Kidney (tissue), 14 donors: ENCODE data around the gene MYLK. TPM values are rescaled to one million over a fixed set of nuclear protein-coding genes. Genes with fewer than 3 reads are reported as not detected.
A peak's percentile ranks its signal among the peaks of the same experiment; 100 is the strongest.

Experiments used
- DNase-seq, 5 donors: peaks; one replicate each; pipeline ENCODE4 v3.0.0-alpha.2; 2013 to 2020
- FAIRE-seq: peaks from 2 replicates; lab custom pipeline; 2012; peaks lifted over from hg19 to GRCh38; lab: Jason Lieb, UNC
- H3K27ac ChIP-seq, 2 donors: one replicate each; pipeline ENCODE4 v1.7.0; 2013; ENCODE audit warnings: low read depth in 2 of 2, low read length in 2 of 2, inconsistent platforms in 1 of 2
- H3K27me3 ChIP-seq: one replicate; pipeline ENCODE4 v1.7.1; 2013; ENCODE audit warnings: low read length, inconsistent platforms; ENCODE audit not compliant: control insufficient read depth, insufficient read depth
- H3K36me3 ChIP-seq, 3 donors: one replicate each; pipeline versions ENCODE4 v1.7.0 to v1.7.1; 2013; ENCODE audit warnings: low read length in 3 of 3, control low read depth in 1 of 3, inconsistent platforms in 1 of 3; ENCODE audit not compliant: insufficient read depth in 3 of 3, control insufficient read depth in 2 of 3
- H3K4me1 ChIP-seq, 3 donors: one replicate each; pipeline versions ENCODE4 v1.7.0 to v1.7.1; 2013; ENCODE audit warnings: low read length in 3 of 3, inconsistent platforms in 1 of 3, low read depth in 1 of 3; ENCODE audit not compliant: control insufficient read depth in 2 of 3, insufficient read depth in 2 of 3
- H3K4me3 ChIP-seq, 3 donors: one replicate each; pipeline versions ENCODE4 v1.7.0 to v1.8.1; 2013; ENCODE audit warnings: low read length in 3 of 3, control low read depth in 1 of 3, inconsistent platforms in 1 of 3
- H3K9ac ChIP-seq, 3 donors: one replicate each; pipeline versions ENCODE4 v1.7.0 to v1.7.1; 2013; ENCODE audit warnings: low read length in 3 of 3, control low read depth in 1 of 3, inconsistent platforms in 1 of 3
- H3K9me3 ChIP-seq, 3 donors: one replicate each; pipeline versions ENCODE4 v1.7.0 to v1.7.1; 2013; ENCODE audit warnings: low read length in 3 of 3, control low read depth in 1 of 3, inconsistent platforms in 1 of 3; ENCODE audit not compliant: control insufficient read depth in 2 of 3, insufficient read depth in 1 of 3
- CTCF ChIP-seq: IDR thresholded peaks from 3 replicates; pipeline ENCODE4 v1.5.1; 2012; ENCODE audit warnings: mild to moderate bottlenecking, moderate library complexity, borderline replicate concordance; ENCODE audit not compliant: insufficient read depth; ENCODE audit errors: extremely low read depth
- intact Hi-C: fragments of 100-400 bp; cut with DNase I; formaldehyde crosslinking; loops from one replicate; pipeline ENCODE4 v1.11.1; 2022
- polyA plus RNA-seq: library from polyadenylated mRNA; stranded (reverse); fragments of 350-450 nt; fragmentation: Illumina TruSeq; extraction: RNeasy Lipid Tissue Mini Kit (QIAGEN cat#74804); gene quantifications from one replicate; pipeline ENCODE4 v1.2.3, GENCODE V29; 2014; ENCODE audit warnings: low read depth, low replicate concordance; ENCODE audit not compliant: insufficient read depth
- total RNA-seq: library from RNA; stranded (reverse); fragmentation: NEBNext Ultra II Directional; extraction: Animal tissue kit (Norgen Biotek cat#: 25700); gene quantifications from one replicate; pipeline ENCODE4 v1.2.1, GENCODE V29; 2021
- donor health status: control.
- donor health status: control.
- donor health status: control.
- donor health status: control.
- donor health status: control.
- donor health status: DM: yes; HTN: yes; CAD: no.
- donor health status: Normal renal cell carcinoma (clear cell type).

MYLK gene
- total and polyA plus RNA-seq, 2 donors from 2014 or later, result 25.3 to 164 TPM

- no peak for FAIRE-seq
- no peak for TF ChIP-seq CTCF
- no peak overlapping the region for H3K27ac ChIP-seq
- H3K4me1 ChIP-seq, result peaks cover 0 to 11% (median 4%) of the 10 kb centered on the region in 3 donors
- H3K9me3 ChIP-seq, result no peaks in the 10 kb centered on the region
- H3K27me3 ChIP-seq, result no peaks in the 10 kb centered on the region
- no peak for DNase-seq
- H3K4me3 ChIP-seq, result no peak overlapping the region
- intact Hi-C loops, result loop anchor here (5.0 kb wide), 1 partner anchor 72 kb away; no protein-coding TSS in a partner anchor
- peaks cover 0 to 3% (median 0%) of the 10 kb centered on the region in 3 donors for H3K36me3 ChIP-seq
- no peak overlapping the region for H3K9ac ChIP-seq
These were observed 159.8 kb downstream of the MYLK start for GRCh38 chr3:123724306-123724705.

GRCh38 chr3:123723522-123724168 is 160.5 kb downstream of the MYLK start:
- TF ChIP-seq CTCF, result peak; percentile 92
- intact Hi-C loops, result loop anchor here (5.0 kb wide), 1 partner anchor 71 kb away; no protein-coding TSS in a partner anchor
- FAIRE-seq (peak; percentile 17), DNase-seq (peak in 4 of 5 donors; percentile 76 to 97 (median 86))
- Histone ChIP-seq H3K4me3 (peak overlapping the region in 1 of 3 donors; percentile 17), H3K27me3 (no peaks in the 10 kb centered on the region), H3K9me3 (no peaks in the 10 kb centered on the region), H3K27ac (no peak overlapping the region), H3K9ac (no peak overlapping the region), H3K4me1 (peaks cover 0 to 12% (median 4%) of the 10 kb centered on the region in 3 donors), H3K36me3 (peaks cover 0 to 3% (median 0%) of the 10 kb centered on the region in 3 donors)

- H3K27me3 ChIP-seq, result no peaks in the 10 kb centered on the region
- no peak overlapping the region for H3K9ac ChIP-seq
- intact Hi-C loops, result loop anchor here (5.0 kb wide), 1 partner anchor 71 kb away; no protein-coding TSS in a partner anchor
- DNase-seq, result peak in 1 of 5 donors; percentile 77
- no peak overlapping the region for H3K4me3 ChIP-seq
- no peak overlapping the region for H3K27ac ChIP-seq
- no peaks in the 10 kb centered on the region for H3K9me3 ChIP-seq
- peaks cover 0 to 3% (median 0%) of the 10 kb centered on the region in 3 donors for H3K36me3 ChIP-seq
- H3K4me1 ChIP-seq, result peaks cover 0 to 12% (median 4%) of the 10 kb centered on the region in 3 donors
- no peak for TF ChIP-seq CTCF
- no peak for FAIRE-seq
These were observed 161.1 kb downstream of the MYLK start for GRCh38 chr3:123723070-123723469.
